Measurements from ENCODE around the gene NUTM2F.
"Not testable (repeated sequence)": the region's sequence is repeated elsewhere in the genome, so short reads cannot be mapped to it uniquely, and the experiment has no call there.

The NUTM2F gene

DNA sequence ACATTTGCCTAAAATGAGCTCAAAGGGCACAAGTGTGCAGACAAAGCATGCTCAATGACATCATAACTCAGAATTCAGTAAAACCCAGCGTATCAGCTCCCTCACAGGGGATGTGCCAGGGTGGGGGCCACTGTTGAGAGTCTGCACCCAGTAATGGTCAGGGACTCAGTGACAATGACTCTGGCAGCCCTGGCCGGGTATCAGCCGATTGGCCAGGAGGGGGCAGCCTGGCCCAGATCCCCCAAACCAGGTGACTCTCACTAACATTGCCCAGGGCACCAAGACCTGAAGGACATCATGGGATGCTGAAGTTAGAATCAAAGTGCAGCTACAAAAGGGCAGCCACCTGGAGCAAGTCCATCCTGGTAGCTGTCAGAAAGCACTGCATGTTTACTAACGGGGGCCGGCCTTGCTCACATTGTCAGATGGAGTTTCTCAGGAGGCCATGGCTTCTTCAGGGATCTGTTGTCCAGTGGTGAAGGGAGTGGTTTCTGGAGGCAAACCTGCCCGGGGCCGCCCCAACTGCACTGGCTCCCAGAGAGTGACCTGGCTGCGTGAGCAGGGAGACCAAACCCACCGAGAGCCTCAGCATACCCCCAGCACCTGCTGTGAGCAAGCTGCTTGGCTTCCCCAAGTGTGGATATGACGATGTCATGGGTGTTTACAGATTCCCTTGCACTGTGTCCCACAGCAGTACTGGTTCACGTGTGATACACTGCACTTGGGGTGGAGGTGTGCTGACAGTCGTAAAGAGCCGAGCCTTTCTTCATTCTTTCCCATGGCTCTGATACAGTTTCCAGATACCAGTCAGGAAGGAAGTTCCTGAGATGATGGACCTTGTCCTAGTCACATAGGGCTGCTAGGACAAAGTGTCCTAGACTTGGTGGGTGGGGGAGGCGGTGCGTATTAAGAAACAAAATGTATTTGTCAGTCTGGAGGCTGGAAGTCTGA is 13.1 kb downstream of the NUTM2F start:
- not testable (repeated sequence) for H3K4me3 ChIP-seq (ENCODE audit: low read length in 2 of 2); H3K36me3 ChIP-seq (ENCODE audit: control insufficient read depth in 2 of 2, insufficient read depth in 2 of 2, low read length in 2 of 2); H3K9me3 ChIP-seq (ENCODE audit: control insufficient read depth in 2 of 2, low read length in 2 of 2); H3K27me3 ChIP-seq (ENCODE audit: control insufficient read depth in 2 of 2, insufficient read depth in 2 of 2, low read length in 2 of 2); H3K27ac ChIP-seq (ENCODE audit: low read depth in 2 of 2, low read length in 2 of 2); H3K9ac ChIP-seq (ENCODE audit: low read depth in 1 of 2, low read length in 2 of 2); H3K4me1 ChIP-seq (ENCODE audit: control insufficient read depth in 2 of 2, insufficient read depth in 2 of 2, low read length in 2 of 2)

DNA sequence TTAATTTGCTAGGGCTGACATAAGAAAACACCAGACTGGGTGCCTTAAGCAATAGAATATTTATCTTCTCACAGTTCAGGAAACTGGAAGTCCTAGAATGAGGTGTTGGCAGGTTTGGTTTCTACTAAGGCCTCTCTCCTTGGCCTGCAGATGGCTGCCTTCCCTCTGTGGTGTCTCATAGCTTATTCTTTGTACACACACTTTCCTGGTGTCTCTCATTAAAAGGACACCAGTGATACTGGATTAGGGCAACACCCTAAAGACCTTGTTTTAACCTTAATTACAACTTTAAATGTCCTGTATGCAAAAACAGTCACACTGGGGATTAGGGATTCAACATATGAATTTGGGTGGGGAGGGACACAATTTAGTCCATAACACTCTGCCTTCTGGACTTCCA is 25.1 kb downstream of the NUTM2F start:
- Histone ChIP-seq H3K9ac (ENCODE audit: low read depth in 1 of 2, low read length in 2 of 2) (no peak overlapping the region), H3K4me1 (ENCODE audit: control insufficient read depth in 2 of 2, insufficient read depth in 2 of 2, low read length in 2 of 2) (no peaks in the 10 kb centered on the region), H3K4me3 (ENCODE audit: low read length in 2 of 2) (no peak overlapping the region), H3K27ac (ENCODE audit: low read depth in 2 of 2, low read length in 2 of 2) (no peak overlapping the region), H3K27me3 (ENCODE audit: control insufficient read depth in 2 of 2, insufficient read depth in 2 of 2, low read length in 2 of 2) (no peaks in the 10 kb centered on the region), H3K36me3 (ENCODE audit: control insufficient read depth in 2 of 2, insufficient read depth in 2 of 2, low read length in 2 of 2) (peaks cover 0 to 5% of the 10 kb centered on the region in 2 donors), H3K9me3 (ENCODE audit: control insufficient read depth in 2 of 2, low read length in 2 of 2) (no peaks in the 10 kb centered on the region)

DNA sequence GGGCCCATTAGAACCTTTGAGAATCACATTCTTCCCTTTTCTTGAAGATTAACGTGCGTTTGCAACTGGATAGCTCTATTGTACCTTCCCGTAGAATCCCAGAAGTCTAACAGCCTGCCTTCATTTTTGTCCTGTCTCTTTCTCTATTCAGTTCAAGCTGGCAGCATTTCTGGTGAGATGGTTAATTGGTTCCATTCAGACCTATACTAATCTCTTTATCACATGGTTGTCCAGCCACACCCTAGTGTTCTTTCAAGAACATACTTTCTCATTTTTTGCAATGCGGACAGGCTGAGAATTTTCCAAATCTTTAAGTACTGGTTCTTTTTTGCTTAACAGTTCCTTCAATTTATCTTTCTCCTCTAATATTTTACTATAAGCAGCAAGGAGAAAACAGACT is 26.0 kb downstream of the NUTM2F start:
- Histone ChIP-seq H3K9me3 (ENCODE audit: control insufficient read depth in 2 of 2, low read length in 2 of 2) (no peaks in the 10 kb centered on the region), H3K36me3 (ENCODE audit: control insufficient read depth in 2 of 2, insufficient read depth in 2 of 2, low read length in 2 of 2) (peaks cover 0 to 5% of the 10 kb centered on the region in 2 donors), H3K27ac (ENCODE audit: low read depth in 2 of 2, low read length in 2 of 2) (no peak overlapping the region), H3K4me3 (ENCODE audit: low read length in 2 of 2) (no peak overlapping the region), H3K27me3 (ENCODE audit: control insufficient read depth in 2 of 2, insufficient read depth in 2 of 2, low read length in 2 of 2) (no peaks in the 10 kb centered on the region), H3K9ac (ENCODE audit: low read depth in 1 of 2, low read length in 2 of 2) (no peak overlapping the region), H3K4me1 (ENCODE audit: control insufficient read depth in 2 of 2, insufficient read depth in 2 of 2, low read length in 2 of 2) (no peaks in the 10 kb centered on the region)

DNA sequence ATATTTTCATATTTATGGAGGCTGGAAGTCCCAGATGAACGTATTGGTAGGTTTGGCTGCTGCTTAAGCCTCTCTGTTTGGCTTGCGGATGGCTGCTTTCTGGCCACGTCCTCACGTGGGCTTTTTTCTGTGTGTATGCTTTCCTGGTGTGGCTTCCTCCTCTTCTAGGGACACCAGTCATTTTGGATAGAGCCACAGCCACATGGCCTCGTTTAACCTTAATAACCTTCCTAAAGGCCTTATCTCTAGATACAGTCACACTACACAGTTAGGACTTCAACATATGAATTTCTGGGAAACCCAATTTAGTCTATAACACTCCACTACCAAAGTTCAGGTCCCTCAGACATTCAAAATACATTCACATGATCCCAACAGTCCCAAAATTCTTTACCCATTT is 26.9 kb downstream of the NUTM2F start:
- H3K4me1 ChIP-seq (ENCODE audit: control insufficient read depth in 2 of 2, insufficient read depth in 2 of 2, low read length in 2 of 2): no peaks in the 10 kb centered on the region
- no peaks in the 10 kb centered on the region for H3K9me3 ChIP-seq (ENCODE audit: control insufficient read depth in 2 of 2, low read length in 2 of 2)
- H3K27me3 ChIP-seq (ENCODE audit: control insufficient read depth in 2 of 2, insufficient read depth in 2 of 2, low read length in 2 of 2): no peaks in the 10 kb centered on the region
- H3K27ac ChIP-seq (ENCODE audit: low read depth in 2 of 2, low read length in 2 of 2): no peak overlapping the region
- no peak overlapping the region for H3K4me3 ChIP-seq (ENCODE audit: low read length in 2 of 2)
- no peak overlapping the region for H3K9ac ChIP-seq (ENCODE audit: low read depth in 1 of 2, low read length in 2 of 2)
- peaks cover 0 to 5% of the 10 kb centered on the region in 2 donors for H3K36me3 ChIP-seq (ENCODE audit: control insufficient read depth in 2 of 2, insufficient read depth in 2 of 2, low read length in 2 of 2)

DNA sequence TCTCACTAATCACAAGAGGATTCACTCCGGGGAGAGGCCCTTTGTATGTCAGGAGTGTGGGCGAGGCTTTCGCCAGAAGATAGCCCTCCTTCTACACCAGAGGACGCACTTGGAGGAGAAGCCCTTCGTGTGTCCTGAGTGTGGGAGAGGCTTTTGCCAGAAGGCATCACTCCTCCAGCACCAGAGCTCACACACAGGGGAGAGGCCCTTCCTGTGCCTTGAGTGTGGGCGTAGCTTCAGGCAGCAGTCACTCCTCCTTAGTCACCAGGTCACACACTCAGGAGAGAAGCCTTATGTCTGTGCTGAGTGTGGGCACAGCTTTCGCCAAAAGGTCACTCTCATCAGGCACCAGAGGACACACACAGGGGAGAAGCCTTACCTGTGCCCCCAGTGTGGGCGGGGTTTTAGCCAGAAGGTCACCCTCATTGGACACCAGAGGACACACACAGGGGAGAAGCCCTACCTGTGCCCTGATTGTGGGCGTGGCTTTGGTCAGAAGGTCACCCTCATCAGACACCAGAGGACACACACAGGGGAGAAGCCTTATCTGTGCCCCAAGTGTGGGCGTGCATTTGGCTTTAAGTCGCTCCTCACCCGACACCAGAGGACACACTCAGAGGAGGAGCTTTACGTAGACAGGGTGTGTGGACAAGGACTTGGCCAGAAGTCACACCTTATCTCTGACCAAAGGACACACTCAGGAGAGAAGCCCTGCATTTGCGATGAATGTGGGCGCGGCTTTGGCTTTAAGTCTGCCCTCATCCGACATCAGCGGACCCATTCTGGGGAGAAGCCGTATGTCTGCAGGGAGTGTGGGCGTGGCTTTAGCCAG is 27.8 kb downstream of the NUTM2F start:
- H3K9ac ChIP-seq (ENCODE audit: low read depth in 1 of 2, low read length in 2 of 2): no peak overlapping the region
- H3K27me3 ChIP-seq (ENCODE audit: control insufficient read depth in 2 of 2, insufficient read depth in 2 of 2, low read length in 2 of 2): no peaks in the 10 kb centered on the region
- H3K36me3 ChIP-seq (ENCODE audit: control insufficient read depth in 2 of 2, insufficient read depth in 2 of 2, low read length in 2 of 2): peaks cover 0 to 5% of the 10 kb centered on the region in 2 donors
- H3K9me3 ChIP-seq (ENCODE audit: control insufficient read depth in 2 of 2, low read length in 2 of 2): no peaks in the 10 kb centered on the region
- no peak overlapping the region for H3K27ac ChIP-seq (ENCODE audit: low read depth in 2 of 2, low read length in 2 of 2)
- no peaks in the 10 kb centered on the region for H3K4me1 ChIP-seq (ENCODE audit: control insufficient read depth in 2 of 2, insufficient read depth in 2 of 2, low read length in 2 of 2)
- no peak overlapping the region for H3K4me3 ChIP-seq (ENCODE audit: low read length in 2 of 2)

DNA sequence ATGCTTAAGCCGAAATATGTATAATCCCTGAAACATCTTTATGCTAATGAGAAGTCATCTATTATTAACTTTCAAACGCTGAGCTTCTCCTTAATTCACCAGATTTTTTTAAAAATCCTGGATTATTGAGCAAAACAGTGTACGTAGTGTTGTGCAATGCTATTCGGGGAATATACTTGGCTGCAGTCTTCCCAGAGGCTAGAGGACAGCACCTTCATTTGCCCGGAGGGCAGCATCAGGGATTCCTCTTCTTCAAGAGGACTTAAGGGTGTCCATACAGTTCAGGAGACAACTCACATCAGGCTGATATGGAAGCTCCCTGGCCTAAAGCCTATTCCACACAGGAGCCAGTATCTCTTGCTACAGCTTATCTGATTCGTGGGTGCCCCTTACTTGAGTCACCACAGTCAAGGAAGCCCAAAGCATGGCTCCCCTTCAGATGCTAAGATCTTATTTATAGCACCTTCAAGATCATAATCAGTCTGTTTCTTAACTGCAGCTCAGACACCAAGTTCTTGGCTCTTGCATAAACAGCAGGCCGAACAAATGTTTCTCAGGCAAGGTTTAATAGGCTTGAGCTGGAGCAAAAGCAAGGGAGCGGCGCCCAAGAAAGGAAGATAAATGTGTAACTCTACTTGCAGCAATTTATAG is 29.4 kb downstream of the NUTM2F start:
- no peak overlapping the region for H3K27ac ChIP-seq (ENCODE audit: low read depth in 2 of 2, low read length in 2 of 2)
- H3K4me1 ChIP-seq (ENCODE audit: control insufficient read depth in 2 of 2, insufficient read depth in 2 of 2, low read length in 2 of 2): no peaks in the 10 kb centered on the region
- H3K9ac ChIP-seq (ENCODE audit: low read depth in 1 of 2, low read length in 2 of 2): no peak overlapping the region
- H3K27me3 ChIP-seq (ENCODE audit: control insufficient read depth in 2 of 2, insufficient read depth in 2 of 2, low read length in 2 of 2): no peaks in the 10 kb centered on the region
- H3K36me3 ChIP-seq (ENCODE audit: control insufficient read depth in 2 of 2, insufficient read depth in 2 of 2, low read length in 2 of 2): peaks cover 0 to 10% of the 10 kb centered on the region in 2 donors
- no peaks in the 10 kb centered on the region for H3K9me3 ChIP-seq (ENCODE audit: control insufficient read depth in 2 of 2, low read length in 2 of 2)
- no peak overlapping the region for H3K4me3 ChIP-seq (ENCODE audit: low read length in 2 of 2)

DNA sequence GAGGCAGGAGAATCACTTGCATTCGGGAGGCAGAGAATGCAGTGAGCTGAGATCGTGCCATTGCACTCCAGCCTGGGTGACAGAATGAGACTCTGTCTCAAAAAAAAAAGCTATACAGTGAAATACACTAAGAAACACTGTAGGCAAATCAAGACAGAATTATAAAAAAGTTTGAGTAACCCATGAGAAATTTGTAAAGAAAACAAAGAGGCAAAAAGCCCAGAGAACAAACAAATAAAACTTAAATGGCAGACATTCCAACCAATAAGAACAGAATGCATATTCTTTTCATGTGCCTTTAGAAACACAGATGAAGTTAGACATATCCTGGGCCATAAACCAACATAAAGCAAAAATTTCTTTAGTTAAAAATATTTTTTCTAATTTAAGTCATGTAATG is 38.8 kb downstream of the NUTM2F start:
- Histone ChIP-seq H3K4me1 (ENCODE audit: control insufficient read depth in 2 of 2, insufficient read depth in 2 of 2, low read length in 2 of 2) (peaks cover 0 to 4% of the 10 kb centered on the region in 2 donors), H3K36me3 (ENCODE audit: control insufficient read depth in 2 of 2, insufficient read depth in 2 of 2, low read length in 2 of 2) (peaks cover 7 to 21% of the 10 kb centered on the region in 2 donors), H3K27ac (ENCODE audit: low read depth in 2 of 2, low read length in 2 of 2) (no peak overlapping the region)

DNA sequence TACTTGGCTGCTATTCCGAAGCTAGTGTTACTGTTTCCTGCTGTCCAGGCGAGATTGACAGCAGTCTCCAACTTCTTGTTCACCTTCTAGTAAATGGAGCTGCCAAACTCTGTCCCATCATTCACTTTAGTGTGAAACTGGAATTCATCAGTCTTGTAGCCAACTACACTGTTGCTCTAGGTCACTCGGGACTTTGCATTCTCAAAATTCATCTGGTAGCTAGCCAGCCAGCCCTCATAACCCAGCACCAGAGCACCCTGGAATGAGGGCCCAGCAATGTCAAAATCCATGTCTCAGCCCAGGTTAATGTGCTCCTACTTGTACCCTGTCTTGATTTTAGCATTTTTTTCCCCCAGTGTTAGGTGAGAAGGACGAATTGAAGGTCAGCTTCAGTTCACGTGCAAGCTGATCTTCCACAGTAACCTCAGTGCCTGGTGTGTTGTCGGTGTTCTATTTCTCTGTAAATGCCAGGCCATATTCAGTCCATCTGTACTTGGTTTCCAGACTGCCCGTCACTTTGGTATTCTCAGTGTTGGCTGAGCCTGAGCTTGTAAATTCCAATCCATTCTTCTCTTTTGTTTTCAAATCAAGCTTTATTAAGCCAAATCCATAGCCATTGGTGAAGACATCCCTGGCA is 40.4 kb downstream of the NUTM2F start:
- Histone ChIP-seq H3K36me3 (ENCODE audit: control insufficient read depth in 2 of 2, insufficient read depth in 2 of 2, low read length in 2 of 2) (peaks cover 2 to 13% of the 10 kb centered on the region in 2 donors), H3K9ac (ENCODE audit: low read depth in 1 of 2, low read length in 2 of 2) (no peak overlapping the region), H3K27ac (ENCODE audit: low read depth in 2 of 2, low read length in 2 of 2) (no peak overlapping the region), H3K9me3 (ENCODE audit: control insufficient read depth in 2 of 2, low read length in 2 of 2) (no peaks in the 10 kb centered on the region), H3K27me3 (ENCODE audit: control insufficient read depth in 2 of 2, insufficient read depth in 2 of 2, low read length in 2 of 2) (no peaks in the 10 kb centered on the region), H3K4me3 (ENCODE audit: low read length in 2 of 2) (no peak overlapping the region), H3K4me1 (ENCODE audit: control insufficient read depth in 2 of 2, insufficient read depth in 2 of 2, low read length in 2 of 2) (peaks cover 0 to 4% of the 10 kb centered on the region in 2 donors)

More for the DNA sequence above, 38.8 kb downstream of the NUTM2F start:
- Histone ChIP-seq H3K27me3 (ENCODE audit: control insufficient read depth in 2 of 2, insufficient read depth in 2 of 2, low read length in 2 of 2) (no peaks in the 10 kb centered on the region), H3K9me3 (ENCODE audit: control insufficient read depth in 2 of 2, low read length in 2 of 2) (no peaks in the 10 kb centered on the region), H3K9ac (ENCODE audit: low read depth in 1 of 2, low read length in 2 of 2) (no peak overlapping the region), H3K4me3 (ENCODE audit: low read length in 2 of 2) (no peak overlapping the region)

DNA sequence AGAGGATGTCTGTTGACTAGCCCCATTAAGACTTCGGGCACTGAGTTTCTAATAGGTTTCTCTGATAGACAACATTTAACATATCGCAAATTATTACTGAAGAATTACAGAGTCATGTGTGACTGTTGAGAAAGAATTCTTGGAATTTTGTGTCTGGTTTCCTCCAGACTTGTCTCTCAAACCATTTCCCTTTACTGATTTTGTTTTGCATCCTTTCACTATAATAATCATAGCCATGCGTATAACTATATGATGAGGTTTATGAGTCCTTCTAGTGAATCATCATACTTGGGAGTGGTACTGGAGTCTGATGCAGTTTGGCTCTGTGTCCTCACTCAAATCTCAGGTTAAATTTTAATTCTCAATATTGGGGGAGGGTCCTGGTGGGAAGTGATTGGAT is 42.3 kb downstream of the NUTM2F start:
- no peak overlapping the region for H3K4me3 ChIP-seq (ENCODE audit: low read length in 2 of 2)
- H3K36me3 ChIP-seq (ENCODE audit: control insufficient read depth in 2 of 2, insufficient read depth in 2 of 2, low read length in 2 of 2): peaks cover 0 to 6% of the 10 kb centered on the region in 2 donors
- H3K4me1 ChIP-seq (ENCODE audit: control insufficient read depth in 2 of 2, insufficient read depth in 2 of 2, low read length in 2 of 2): no peaks in the 10 kb centered on the region
- no peak overlapping the region for H3K27ac ChIP-seq (ENCODE audit: low read depth in 2 of 2, low read length in 2 of 2)
- H3K9me3 ChIP-seq (ENCODE audit: control insufficient read depth in 2 of 2, low read length in 2 of 2): no peaks in the 10 kb centered on the region
- no peak overlapping the region for H3K9ac ChIP-seq (ENCODE audit: low read depth in 1 of 2, low read length in 2 of 2)
- no peaks in the 10 kb centered on the region for H3K27me3 ChIP-seq (ENCODE audit: control insufficient read depth in 2 of 2, insufficient read depth in 2 of 2, low read length in 2 of 2)

Data from mucosa of rectum (tissue), 2 donors.